Transverse colon (tissue), 4 donors: ENCODE measurements around the gene KCTD5.

Experiments used
- EP300 ChIP-seq: sonication (generic); formaldehyde crosslinking; IDR thresholded peaks from one replicate; pipeline ENCODE4 v1.6.1; 2017; ENCODE audit warnings: antibody characterized with exemption, low read depth
- POLR2A ChIP-seq: fragments of 450-650 bp; IDR thresholded peaks from one replicate; pipeline ENCODE4 v1.6.1; 2016; ENCODE audit warnings: antibody characterized with exemption, mild to moderate bottlenecking, moderate library complexity
- POLR2AphosphoS5 ChIP-seq, 3 donors: sonication (generic); formaldehyde crosslinking; IDR thresholded peaks; one replicate each; pipeline ENCODE4 v1.6.1; 2016; ENCODE audit warnings: antibody characterized with exemption in 3 of 3
- TF ChIP-seq, protein P1 (sequence below), 5 experiments: fragments of 200-600 bp in 3 of 5; fragments of 450-650 bp in 2 of 5; sonication (generic) in 3 of 5; IDR thresholded peaks; 1 replicate in 2 of 5; 2 replicates in 3 of 5; pipeline ENCODE4 v1.5.1; 2016 to 2017; ENCODE audit warnings: antibody characterized with exemption in 5 of 5, inconsistent platforms in 3 of 5, mild to moderate bottlenecking in 2 of 5, moderate library complexity in 1 of 5

DNA sequence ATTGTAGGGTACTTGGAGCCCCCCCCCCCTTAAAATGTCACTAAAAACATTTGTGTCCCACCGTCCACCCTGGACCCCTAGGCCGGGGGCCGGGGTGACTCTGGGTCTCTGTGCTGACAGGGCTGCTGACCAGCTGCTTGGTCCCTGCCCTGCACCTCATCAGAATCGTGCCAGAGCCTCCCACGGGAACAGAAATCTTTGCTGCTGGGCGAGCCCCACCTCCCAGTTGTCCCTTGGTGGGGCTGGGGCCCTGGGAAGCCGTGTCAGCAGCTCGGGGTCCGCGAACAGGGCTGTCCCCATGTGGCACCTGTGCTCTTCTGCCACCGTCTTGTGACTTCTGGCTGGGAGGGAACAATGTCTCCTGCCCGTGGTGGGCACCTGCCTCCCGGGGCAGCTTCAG is 18.5 kb downstream of the KCTD5 start:
- TF ChIP-seq EP300 (no peak), POLR2A (no peak), POLR2AphosphoS5 (IDR thresholded peaks at IDR 0.05) (no peak)
- TF ChIP-seq, protein P1, sequence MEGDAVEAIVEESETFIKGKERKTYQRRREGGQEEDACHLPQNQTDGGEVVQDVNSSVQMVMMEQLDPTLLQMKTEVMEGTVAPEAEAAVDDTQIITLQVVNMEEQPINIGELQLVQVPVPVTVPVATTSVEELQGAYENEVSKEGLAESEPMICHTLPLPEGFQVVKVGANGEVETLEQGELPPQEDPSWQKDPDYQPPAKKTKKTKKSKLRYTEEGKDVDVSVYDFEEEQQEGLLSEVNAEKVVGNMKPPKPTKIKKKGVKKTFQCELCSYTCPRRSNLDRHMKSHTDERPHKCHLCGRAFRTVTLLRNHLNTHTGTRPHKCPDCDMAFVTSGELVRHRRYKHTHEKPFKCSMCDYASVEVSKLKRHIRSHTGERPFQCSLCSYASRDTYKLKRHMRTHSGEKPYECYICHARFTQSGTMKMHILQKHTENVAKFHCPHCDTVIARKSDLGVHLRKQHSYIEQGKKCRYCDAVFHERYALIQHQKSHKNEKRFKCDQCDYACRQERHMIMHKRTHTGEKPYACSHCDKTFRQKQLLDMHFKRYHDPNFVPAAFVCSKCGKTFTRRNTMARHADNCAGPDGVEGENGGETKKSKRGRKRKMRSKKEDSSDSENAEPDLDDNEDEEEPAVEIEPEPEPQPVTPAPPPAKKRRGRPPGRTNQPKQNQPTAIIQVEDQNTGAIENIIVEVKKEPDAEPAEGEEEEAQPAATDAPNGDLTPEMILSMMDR (IDR thresholded peaks at IDR 0.05): no peak
